Rectal smooth muscle tissue (tissue), 1 donor: ENCODE results near the gene CDC42EP1.
"Not testable (repeated sequence)": the region's sequence is repeated elsewhere in the genome, so short reads cannot be mapped to it uniquely, and the experiment has no call there.

Experiments
- H3K27ac ChIP-seq: one replicate; pipeline ENCODE4 v1.7.0; 2013; ENCODE audit warnings: low read depth, low read length, inconsistent platforms
- H3K27me3 ChIP-seq: one replicate; pipeline ENCODE4 v1.7.0; 2013; ENCODE audit warnings: low read length; ENCODE audit not compliant: control insufficient read depth, insufficient read depth
- H3K36me3 ChIP-seq: one replicate; pipeline ENCODE4 v1.7.0; 2013; ENCODE audit warnings: low read length; ENCODE audit not compliant: control insufficient read depth, insufficient read depth
- H3K4me1 ChIP-seq: one replicate; pipeline ENCODE4 v1.7.0; 2013; ENCODE audit warnings: low read length; ENCODE audit not compliant: control insufficient read depth, insufficient read depth
- H3K4me3 ChIP-seq: one replicate; pipeline ENCODE4 v1.7.0; 2013; ENCODE audit warnings: low read length
- H3K9ac ChIP-seq: one replicate; pipeline ENCODE4 v1.7.0; 2013; ENCODE audit warnings: low read length

The CDC42EP1 gene

GRCh38 chr22:37525073-37525745, 35.1 kb upstream of the CDC42EP1 start:
- Histone ChIP-seq H3K4me3 (no peak overlapping the region), H3K27me3 (no peaks in the 10 kb centered on the region), H3K27ac (no peak overlapping the region), H3K36me3 (no peaks in the 10 kb centered on the region), H3K4me1 (no peaks in the 10 kb centered on the region), H3K9ac (no peak overlapping the region)

GRCh38 chr22:37525746-37526350, 34.4 kb upstream of the CDC42EP1 start:
- no peaks in the 10 kb centered on the region for H3K36me3 ChIP-seq
- H3K27ac ChIP-seq, result no peak overlapping the region
- no peak overlapping the region for H3K4me3 ChIP-seq
- H3K27me3 ChIP-seq, result no peaks in the 10 kb centered on the region
- no peaks in the 10 kb centered on the region for H3K4me1 ChIP-seq
- no peak overlapping the region for H3K9ac ChIP-seq

DNA sequence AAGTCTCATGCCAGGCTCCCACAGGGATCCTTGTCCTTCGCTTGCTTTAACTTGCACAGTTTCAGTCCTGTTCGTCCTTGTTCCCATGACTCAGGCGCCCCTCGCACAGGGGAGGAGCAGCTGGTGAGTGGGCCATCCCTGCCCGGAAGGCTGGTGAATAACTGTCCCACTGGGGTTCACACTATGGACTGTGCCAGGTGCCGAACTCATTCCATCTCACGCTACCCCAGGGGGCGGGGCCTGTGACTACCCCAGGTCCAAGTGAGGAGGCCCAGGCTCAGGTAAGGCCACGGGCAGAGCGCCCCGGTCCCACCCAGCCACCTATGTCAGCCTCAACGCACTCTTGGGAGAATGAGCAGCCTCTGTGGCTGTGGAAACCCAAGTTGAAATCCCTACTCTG, 33.9 kb upstream of the CDC42EP1 start:
- H3K27me3 ChIP-seq, result no peaks in the 10 kb centered on the region
- no peak overlapping the region for H3K27ac ChIP-seq
- H3K36me3 ChIP-seq, result no peaks in the 10 kb centered on the region
- no peak overlapping the region for H3K4me3 ChIP-seq
- no peaks in the 10 kb centered on the region for H3K4me1 ChIP-seq
- no peak overlapping the region for H3K9ac ChIP-seq

DNA sequence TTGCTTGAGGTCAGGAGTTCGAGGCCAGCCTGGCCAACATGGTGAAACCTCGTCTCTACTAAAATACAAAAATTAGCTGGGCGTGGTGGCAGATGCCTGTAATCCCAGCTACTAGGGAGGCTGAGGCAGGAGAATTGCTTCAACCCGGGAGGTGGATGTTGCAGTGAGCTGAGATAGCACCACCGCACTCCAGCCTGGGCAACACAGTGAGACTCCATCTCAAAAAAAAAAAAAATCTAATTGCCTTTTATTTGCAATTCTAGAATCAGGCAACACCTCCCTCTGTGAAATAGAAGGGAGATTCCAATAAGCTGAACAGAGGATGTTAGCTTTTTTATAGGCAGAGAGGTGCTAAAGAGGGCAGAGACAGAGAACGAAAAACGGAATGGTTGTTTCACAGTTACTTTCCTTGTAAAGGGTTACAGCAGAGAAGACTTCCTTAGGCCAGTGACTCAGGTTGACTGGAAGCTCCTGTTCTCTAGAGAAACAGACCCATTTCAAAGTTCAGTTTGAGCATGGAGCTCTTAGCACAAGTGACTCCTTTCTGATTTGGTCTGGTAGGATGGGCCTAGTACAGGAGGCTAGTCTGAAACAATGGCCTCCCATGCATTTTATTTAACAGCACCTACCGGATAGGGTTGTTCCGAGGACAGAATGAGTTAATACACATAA, 33.1 kb upstream of the CDC42EP1 start:
- not testable (repeated sequence) for H3K4me1 ChIP-seq, H3K27me3 ChIP-seq, H3K9ac ChIP-seq, H3K36me3 ChIP-seq, H3K27ac ChIP-seq, H3K4me3 ChIP-seq

GRCh38 chr22:37527952-37528351, 32.3 kb upstream of the CDC42EP1 start:
- not testable (repeated sequence) for H3K9ac ChIP-seq, H3K36me3 ChIP-seq, H3K4me3 ChIP-seq, H3K27ac ChIP-seq, H3K4me1 ChIP-seq, H3K27me3 ChIP-seq

DNA sequence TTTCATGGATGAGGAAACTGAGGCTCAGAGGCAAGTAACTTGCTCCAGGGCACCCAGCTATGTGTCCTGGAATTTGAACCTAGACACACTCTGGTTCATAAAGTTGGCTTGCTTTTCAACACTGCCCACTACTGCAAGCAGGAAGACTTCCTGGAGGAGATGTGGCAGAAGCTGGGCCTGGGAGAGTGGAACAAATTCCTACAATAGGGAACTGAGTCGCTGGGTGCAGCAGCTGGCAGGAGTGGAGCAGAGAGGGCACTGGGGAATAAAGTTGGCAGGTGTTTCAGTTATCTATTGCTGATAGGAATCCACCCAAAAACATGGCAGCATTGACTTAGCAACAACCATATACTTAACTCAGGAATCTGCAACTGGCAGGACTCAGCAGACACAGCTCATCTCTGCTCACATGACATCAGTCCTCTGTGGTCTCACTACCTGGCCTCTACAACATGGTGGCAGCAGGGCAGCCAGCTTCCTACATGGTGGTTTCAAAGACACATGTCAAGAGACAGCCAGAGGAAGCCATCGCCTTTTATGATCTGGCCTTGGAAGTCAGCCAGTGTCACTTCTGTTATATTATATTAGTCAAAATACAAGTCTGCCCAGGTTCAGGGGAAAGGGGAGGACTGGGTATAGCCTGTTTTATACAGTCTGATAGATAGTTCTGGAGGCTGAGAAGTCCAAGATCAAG, 30.5 kb upstream of the CDC42EP1 start:
- H3K4me1 ChIP-seq, result no peaks in the 10 kb centered on the region
- H3K27me3 ChIP-seq, result no peaks in the 10 kb centered on the region
- no peak overlapping the region for H3K9ac ChIP-seq
- H3K4me3 ChIP-seq, result no peak overlapping the region
- H3K27ac ChIP-seq, result no peak overlapping the region
- H3K36me3 ChIP-seq, result no peaks in the 10 kb centered on the region

- no peak overlapping the region for H3K27ac ChIP-seq
- H3K27me3 ChIP-seq, result no peaks in the 10 kb centered on the region
- H3K4me1 ChIP-seq, result no peaks in the 10 kb centered on the region
- H3K4me3 ChIP-seq, result no peak overlapping the region
- H3K36me3 ChIP-seq, result no peaks in the 10 kb centered on the region
- H3K9ac ChIP-seq, result no peak overlapping the region
These were observed 26.3 kb upstream of the CDC42EP1 start for GRCh38 chr22:37533995-37534394.

GRCh38 chr22:37534445-37534844, 25.8 kb upstream of the CDC42EP1 start:
- H3K4me1 ChIP-seq, result no peaks in the 10 kb centered on the region
- no peaks in the 10 kb centered on the region for H3K36me3 ChIP-seq
- no peak overlapping the region for H3K4me3 ChIP-seq
- no peak overlapping the region for H3K27ac ChIP-seq
- H3K27me3 ChIP-seq, result no peaks in the 10 kb centered on the region
- H3K9ac ChIP-seq, result no peak overlapping the region

DNA sequence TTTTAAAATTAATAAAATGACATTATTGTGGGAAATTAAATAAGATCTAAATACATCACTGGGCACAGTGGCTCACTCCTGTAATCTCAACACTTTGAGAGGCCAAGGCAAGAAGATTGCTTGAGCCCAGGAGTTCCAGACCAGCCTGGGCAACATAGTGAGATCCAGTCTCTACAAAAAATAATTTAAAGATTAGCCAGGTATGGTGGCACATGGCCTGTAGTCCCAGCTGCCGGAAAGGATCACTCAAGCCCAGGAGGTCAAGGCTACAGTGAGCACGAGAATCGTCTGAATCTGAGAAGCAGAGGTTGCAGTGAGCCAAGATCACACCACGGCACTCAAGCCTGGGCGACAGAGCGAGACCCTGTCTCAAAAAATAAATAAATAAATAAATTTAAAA, 25.1 kb upstream of the CDC42EP1 start:
- Histone ChIP-seq H3K36me3 (no peaks in the 10 kb centered on the region), H3K4me1 (no peaks in the 10 kb centered on the region)

GRCh38 chr22:37538590-37539357, 21.5 kb upstream of the CDC42EP1 start:
- Histone ChIP-seq H3K9ac (no peak overlapping the region), H3K27me3 (no peaks in the 10 kb centered on the region), H3K36me3 (no peaks in the 10 kb centered on the region), H3K4me3 (peak overlapping the region; percentile 25), H3K27ac (no peak overlapping the region), H3K4me1 (no peaks in the 10 kb centered on the region)

More for the DNA sequence above, 25.1 kb upstream of the CDC42EP1 start:
- Histone ChIP-seq H3K27ac (no peak overlapping the region), H3K4me3 (no peak overlapping the region), H3K27me3 (no peaks in the 10 kb centered on the region), H3K9ac (no peak overlapping the region)

- H3K4me1 ChIP-seq, H3K27me3 ChIP-seq, H3K4me3 ChIP-seq, H3K27ac ChIP-seq, H3K9ac ChIP-seq, H3K36me3 ChIP-seq: not testable (repeated sequence)
These were observed 20.5 kb upstream of the CDC42EP1 start for GRCh38 chr22:37539790-37540189.

DNA sequence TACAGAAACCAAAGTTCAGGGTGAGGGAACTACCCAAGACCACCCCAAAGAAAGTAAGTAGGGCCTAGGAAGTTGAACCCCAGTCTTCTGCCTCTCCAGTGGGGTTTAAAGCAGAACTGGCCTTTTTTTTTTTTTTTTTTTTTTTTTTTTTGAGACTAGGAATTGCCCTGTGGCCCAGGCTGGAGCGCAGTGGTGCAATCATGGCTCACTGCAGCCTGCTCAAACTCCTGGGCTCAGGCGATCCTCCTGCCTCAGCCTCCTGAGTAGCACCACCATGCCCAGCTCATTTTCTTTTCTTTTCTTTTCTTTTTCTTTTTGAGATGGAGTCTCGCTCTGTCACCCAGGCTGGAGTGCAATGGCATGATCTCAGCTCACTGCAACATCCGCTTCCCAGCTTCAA, 17.9 kb upstream of the CDC42EP1 start:
- not testable (repeated sequence) for H3K4me3 ChIP-seq, H3K4me1 ChIP-seq, H3K36me3 ChIP-seq, H3K27ac ChIP-seq, H3K9ac ChIP-seq, H3K27me3 ChIP-seq
